PFSK-1 (cell line): ENCODE data around the gene LRRC32.

Experiments used
- FOXP2 ChIP-seq: optimal IDR thresholded peaks from 2 replicates; pipeline ENCODE3; 2011; ENCODE audit warnings: borderline replicate concordance, control low read depth, inconsistent platforms; ENCODE audit not compliant: insufficient read depth; ENCODE audit errors: extremely low read length, extremely low read depth
- POLR2AphosphoS5 ChIP-seq: IDR thresholded peaks from 2 replicates; pipeline ENCODE4 v1.6.1; 2012; ENCODE audit warnings: low read depth, mild to moderate bottlenecking, control low read depth, low read length, moderate library complexity
- TF ChIP-seq, protein P1 (sequence below), 2 experiments: IDR thresholded peaks; 2 replicates each; pipeline versions ENCODE4 v1.6.1 to v1.8.0; 2011 to 2012; ENCODE audit warnings: low read depth in 2 of 2, low read length in 2 of 2, control low read depth in 1 of 2, inconsistent platforms in 1 of 2, mild to moderate bottlenecking in 1 of 2, moderate library complexity in 1 of 2; ENCODE audit not compliant: insufficient read depth in 1 of 2

DNA sequence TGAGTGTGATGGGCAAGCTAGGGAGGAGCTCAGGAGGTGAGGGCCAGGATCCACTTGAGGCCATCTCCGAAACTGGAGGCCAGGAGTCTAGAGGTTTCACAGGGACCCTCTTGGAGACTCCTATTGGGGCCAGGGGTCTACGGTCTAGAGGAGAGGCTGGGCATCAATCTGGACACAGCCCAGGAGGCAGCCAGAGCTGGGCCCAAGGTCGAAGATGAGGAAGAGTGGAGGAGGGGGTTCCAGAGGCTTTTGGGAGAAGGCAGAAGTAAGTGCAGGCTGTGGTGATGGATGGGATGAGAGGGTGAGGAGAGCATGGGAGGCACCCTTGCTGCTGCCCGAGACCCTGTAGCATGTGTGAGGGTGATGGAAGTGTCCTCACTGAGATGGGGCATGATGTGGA lies 56.6 kb downstream of the LRRC32 start:
- no peak for TF ChIP-seq POLR2AphosphoS5
- no peak for TF ChIP-seq FOXP2
- TF ChIP-seq, protein P1, sequence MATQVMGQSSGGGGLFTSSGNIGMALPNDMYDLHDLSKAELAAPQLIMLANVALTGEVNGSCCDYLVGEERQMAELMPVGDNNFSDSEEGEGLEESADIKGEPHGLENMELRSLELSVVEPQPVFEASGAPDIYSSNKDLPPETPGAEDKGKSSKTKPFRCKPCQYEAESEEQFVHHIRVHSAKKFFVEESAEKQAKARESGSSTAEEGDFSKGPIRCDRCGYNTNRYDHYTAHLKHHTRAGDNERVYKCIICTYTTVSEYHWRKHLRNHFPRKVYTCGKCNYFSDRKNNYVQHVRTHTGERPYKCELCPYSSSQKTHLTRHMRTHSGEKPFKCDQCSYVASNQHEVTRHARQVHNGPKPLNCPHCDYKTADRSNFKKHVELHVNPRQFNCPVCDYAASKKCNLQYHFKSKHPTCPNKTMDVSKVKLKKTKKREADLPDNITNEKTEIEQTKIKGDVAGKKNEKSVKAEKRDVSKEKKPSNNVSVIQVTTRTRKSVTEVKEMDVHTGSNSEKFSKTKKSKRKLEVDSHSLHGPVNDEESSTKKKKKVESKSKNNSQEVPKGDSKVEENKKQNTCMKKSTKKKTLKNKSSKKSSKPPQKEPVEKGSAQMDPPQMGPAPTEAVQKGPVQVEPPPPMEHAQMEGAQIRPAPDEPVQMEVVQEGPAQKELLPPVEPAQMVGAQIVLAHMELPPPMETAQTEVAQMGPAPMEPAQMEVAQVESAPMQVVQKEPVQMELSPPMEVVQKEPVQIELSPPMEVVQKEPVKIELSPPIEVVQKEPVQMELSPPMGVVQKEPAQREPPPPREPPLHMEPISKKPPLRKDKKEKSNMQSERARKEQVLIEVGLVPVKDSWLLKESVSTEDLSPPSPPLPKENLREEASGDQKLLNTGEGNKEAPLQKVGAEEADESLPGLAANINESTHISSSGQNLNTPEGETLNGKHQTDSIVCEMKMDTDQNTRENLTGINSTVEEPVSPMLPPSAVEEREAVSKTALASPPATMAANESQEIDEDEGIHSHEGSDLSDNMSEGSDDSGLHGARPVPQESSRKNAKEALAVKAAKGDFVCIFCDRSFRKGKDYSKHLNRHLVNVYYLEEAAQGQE (IDR thresholded peaks at IDR 0.05; ENCODE audit: insufficient read depth in 1 of 2, low read depth in 2 of 2, low read length in 2 of 2) = no peak
